HCT116 (cell line): ENCODE measurements around the gene TASP1. TPM values are rescaled to one million over a fixed set of nuclear protein-coding genes. Genes with fewer than 3 reads are reported as not detected.
"Not testable (repeated sequence)": the region's sequence is repeated elsewhere in the genome, so short reads cannot be mapped to it uniquely, and the experiment has no call there.

Experiments used
- ATAC-seq: fragments of 200-7000 bp; cut with Tn5 transposase; 2 replicates; pipeline ENCODE4 v1.9.1; 2020; ENCODE audit warnings: mild to moderate bottlenecking, moderate library complexity
- BruUV-seq: library from RNA; stranded (reverse); fragments of 400-500 nt; replicated peaks from 2 replicates; lab custom pipeline; 2021; lab: Mats Ljungman, UMichigan
- CTCF ChIA-PET: fragments of 300-600 bp; sonication (Branson Sonifier 250); formaldehyde crosslinking; loops from one replicate; lab custom pipeline; 2021; ENCODE audit warnings: antibody characterized with exemption; lab: Charles Lee
- POLR2A ChIA-PET: fragments of 300-600, 350-600 bp; sonication (Branson Sonifier 250); formaldehyde crosslinking; loops from one replicate; lab custom pipeline; 2021; ENCODE audit warnings: antibody characterized with exemption; lab: Charles Lee
- RAD21 ChIA-PET, 2 experiments: fragments of 300-600 bp; sonication (Branson Sonifier 250); formaldehyde crosslinking; loops; one replicate each; lab custom pipeline; 2023; ENCODE audit warnings: low total read pairs in 2 of 2; ENCODE audit not compliant: uncharacterized antibody in 2 of 2, unreplicated experiment in 2 of 2, low non-redundant PET in 1 of 2; lab: Charles Lee
- DNase-seq: peaks from one replicate; pipeline ENCODE4 v3.0.0-alpha.2; 2010; ENCODE audit warnings: low read depth, low spot score
- H2AFZ ChIP-seq: fragments of 200-600 bp; shearing (Covaris generic), sonication (generic); 2 replicates; pipeline ENCODE4 v1.6.1; 2017; ENCODE audit warnings: low read depth, mixed run types, mixed read lengths, antibody characterized with exemption, low read length; ENCODE audit not compliant: poor library complexity, severe bottlenecking
- H3K27ac ChIP-seq: 2 replicates; pipeline ENCODE4 v1.5.1; 2012; ENCODE audit warnings: low read depth, low read length
- H3K27me3 ChIP-seq: fragments of 200-600 bp; sonication (generic); 2 replicates; pipeline ENCODE4 v1.6.1; 2016; ENCODE audit warnings: mixed run types, low read length, mixed read lengths; ENCODE audit not compliant: insufficient read depth
- H3K36me3 ChIP-seq, 2 experiments: fragments of 200-500 bp in 1 of 2; fragments of 200-600 bp in 1 of 2; sonication (Bioruptor generic) in 1 of 2; sonication (generic) in 1 of 2; 2 replicates each; pipeline versions ENCODE4 v1.5.1 to v1.6.1; 2014 to 2016; ENCODE audit warnings: low read length in 2 of 2, inconsistent platforms in 1 of 2, mixed read lengths in 1 of 2, mixed run types in 1 of 2; ENCODE audit not compliant: insufficient read depth in 2 of 2, control insufficient read depth in 1 of 2
- H3K4me1 ChIP-seq, 2 experiments: fragments of 200-600 bp in 1 of 2; sonication (generic) in 1 of 2; 2 replicates each; pipeline versions ENCODE4 v1.5.1 to v1.6.1; 2012 to 2017; ENCODE audit warnings: low read length in 2 of 2, inconsistent platforms in 1 of 2, mild to moderate bottlenecking in 1 of 2, mixed read lengths in 1 of 2, mixed run types in 1 of 2, moderate library complexity in 1 of 2; ENCODE audit not compliant: insufficient read depth in 2 of 2, control insufficient read depth in 1 of 2
- H3K4me2 ChIP-seq: fragments of 200-600 bp; sonication (generic); 2 replicates; pipeline ENCODE4 v1.6.1; 2017; ENCODE audit warnings: mixed run types, low read length, mixed read lengths
- H3K4me3 ChIP-seq, 2 experiments: fragments of 200-600 bp in 1 of 2; sonication (generic) in 1 of 2; replicated peaks in 1 of 2; 2 replicates each; pipeline ENCODE4 v1.5.1; 2011 to 2016; ENCODE audit warnings: low read length in 2 of 2, control low read depth in 1 of 2, low read depth in 1 of 2, mild to moderate bottlenecking in 1 of 2, mixed read lengths in 1 of 2, mixed run types in 1 of 2
- H3K79me2 ChIP-seq: fragments of 200-600 bp; sonication (generic); 2 replicates; pipeline ENCODE4 v1.6.1; 2017; ENCODE audit warnings: mild to moderate bottlenecking, mixed run types, low read length, moderate library complexity, mixed read lengths; ENCODE audit not compliant: insufficient read depth
- H3K9ac ChIP-seq: fragments of 200-600 bp; sonication (generic); 2 replicates; pipeline ENCODE4 v1.6.1; 2016; ENCODE audit warnings: low read length, mixed read lengths
- H3K9me2 ChIP-seq: fragments of 200-600 bp; sonication (generic), shearing (Covaris generic); 2 replicates; pipeline ENCODE4 v1.6.1; 2017; ENCODE audit warnings: mixed run types, mild to moderate bottlenecking, moderate library complexity; ENCODE audit not compliant: insufficient read depth
- H3K9me3 ChIP-seq, 2 experiments: fragments of 200-500 bp in 1 of 2; fragments of 200-600 bp in 1 of 2; sonication (Bioruptor generic) in 1 of 2; sonication (generic) in 1 of 2; 2 replicates each; pipeline ENCODE4 v1.6.1; 2014 to 2017; ENCODE audit warnings: low read length in 2 of 2, mixed read lengths in 2 of 2, inconsistent platforms in 1 of 2, low read depth in 1 of 2, mild to moderate bottlenecking in 1 of 2, mixed run types in 1 of 2, moderate library complexity in 1 of 2; ENCODE audit not compliant: control insufficient read depth in 1 of 2, insufficient read depth in 1 of 2
- H4K20me1 ChIP-seq: fragments of 200-600 bp; sonication (generic), shearing (Covaris generic); 2 replicates; pipeline ENCODE4 v1.6.1; 2017; ENCODE audit warnings: mixed run types, mild to moderate bottlenecking, moderate library complexity; ENCODE audit not compliant: insufficient read depth
- CBX3 ChIP-seq: IDR thresholded peaks from 2 replicates; pipeline ENCODE4 v1.6.1; 2012; ENCODE audit warnings: low read depth
- CEBPB ChIP-seq: IDR thresholded peaks from 2 replicates; pipeline ENCODE4 v1.6.1; 2012; ENCODE audit warnings: low read depth
- EGR1 ChIP-seq: IDR thresholded peaks from 2 replicates; pipeline ENCODE4 v1.6.1; 2012; ENCODE audit warnings: low read depth
- ELF1 ChIP-seq: IDR thresholded peaks from 2 replicates; pipeline ENCODE4 v1.6.1; 2012; ENCODE audit warnings: low read depth, borderline replicate concordance
- EZH2phosphoT487 ChIP-seq: fragments of 200-600 bp; IDR thresholded peaks from 2 replicates; pipeline ENCODE4 v1.6.1; 2018; ENCODE audit warnings: antibody characterized with exemption, borderline replicate concordance
- FOSL1 ChIP-seq: IDR thresholded peaks from 2 replicates; pipeline ENCODE4 v1.6.1; 2012; ENCODE audit warnings: low read depth
- JUND ChIP-seq: IDR thresholded peaks from 2 replicates; pipeline ENCODE4 v1.6.1; 2012
- MAX ChIP-seq: IDR thresholded peaks from 2 replicates; pipeline ENCODE4 v1.6.1; 2012
- POLR2A ChIP-seq: IDR thresholded peaks from 2 replicates; pipeline ENCODE4 v1.7.0; 2011; ENCODE audit warnings: borderline replicate concordance; ENCODE audit not compliant: insufficient read depth, insufficient read length; ENCODE audit errors: extremely low read depth
- POLR2AphosphoS5 ChIP-seq: IDR thresholded peaks from 2 replicates; pipeline ENCODE4 v1.6.1; 2011; ENCODE audit warnings: mild to moderate bottlenecking, low read depth, low read length, moderate library complexity
- SRF ChIP-seq: IDR thresholded peaks from 2 replicates; pipeline ENCODE4 v1.6.1; 2012; ENCODE audit warnings: low read depth
- TCF7L2 ChIP-seq: IDR thresholded peaks from 2 replicates; pipeline ENCODE4 v1.7.0; 2011; ENCODE audit warnings: borderline replicate concordance, inconsistent platforms; ENCODE audit not compliant: insufficient read depth, insufficient read length; ENCODE audit errors: extremely low read depth
- YY1 ChIP-seq: IDR thresholded peaks from 2 replicates; pipeline ENCODE4 v1.6.1; 2011; ENCODE audit warnings: low read length, low read depth, moderate library complexity, mild to moderate bottlenecking; ENCODE audit not compliant: insufficient replicate concordance; ENCODE audit errors: extremely low read depth
- ZNF274 ChIP-seq: fragments of 200-500 bp; sonication (Bioruptor generic); IDR thresholded peaks from 2 replicates; pipeline ENCODE4 v1.6.1; 2014; ENCODE audit warnings: mild to moderate bottlenecking, low read depth, low read length, inconsistent platforms
- intact Hi-C: fragments of 100-400 bp; cut with micrococcal nuclease; formaldehyde crosslinking; loops from 2 replicates; pipeline ENCODE4 v1.10.0; 2022
- total RNA-seq: library from RNA; stranded (reverse); gene quantifications from one replicate; pipeline ENCODE4 v1.2.1, GENCODE V29; 2021; ENCODE audit not compliant: unreplicated experiment
- TF ChIP-seq, protein P1 (sequence below): IDR thresholded peaks from 2 replicates; pipeline ENCODE4 v1.6.1; 2012; ENCODE audit warnings: low read depth
- TF ChIP-seq, protein P2 (sequence below), 3 experiments: fragments of 200-600 bp in 1 of 3; sonication (generic) in 1 of 3; IDR thresholded peaks in 2 of 3; conservative IDR thresholded peaks in 1 of 3; 2 replicates each; pipeline ENCODE4 v1.5.1; 2012 to 2017; ENCODE audit warnings: low read depth in 2 of 3, low read length in 2 of 3, antibody characterized with exemption in 1 of 3, borderline replicate concordance in 1 of 3, control low read depth in 1 of 3, mild to moderate bottlenecking in 1 of 3, mixed read lengths in 1 of 3, mixed run types in 1 of 3, moderate library complexity in 1 of 3; ENCODE audit not compliant: insufficient read depth in 1 of 3

TASP1 gene
- total RNA-seq, 1 experiment from 2014 or later: 19.1 TPM

- Histone ChIP-seq H2AFZ (no peak overlapping the region), H3K9me2 (no peaks in the 10 kb centered on the region), H3K27ac (no peak overlapping the region), H3K4me2 (no peak overlapping the region), H3K9ac (no peak overlapping the region), H4K20me1 (no peaks in the 10 kb centered on the region), H3K27me3 (no peaks in the 10 kb centered on the region), H3K79me2 (no peaks in the 10 kb centered on the region), H3K9me3 (no peaks in the 10 kb centered on the region), H3K4me1 (no peaks in the 10 kb centered on the region), H3K4me3 (no peak overlapping the region), H3K36me3 (peaks cover 0 to 2% of the 10 kb centered on the region in 2 experiments; a peak in 2 of 4 replicates)
- no TSS peak for BruUV-seq
- CTCF ChIA-PET: no interaction called here
- ATAC-seq: no peak
- intact Hi-C loops: no loop called here
- POLR2A ChIA-PET: no interaction called here
- RAD21 ChIA-PET: no interaction called here
- no peak for DNase-seq
- no peak for TF ChIP-seq EZH2phosphoT487
- no peak for TF ChIP-seq MAX
- TF ChIP-seq POLR2AphosphoS5: no peak
- no peak for TF ChIP-seq YY1
- no peak for TF ChIP-seq FOSL1
- TF ChIP-seq POLR2A: no peak
- TF ChIP-seq CEBPB: no peak
- TF ChIP-seq CBX3: no peak
- TF ChIP-seq TCF7L2: no peak
- TF ChIP-seq JUND: no peak
- TF ChIP-seq, protein P1, sequence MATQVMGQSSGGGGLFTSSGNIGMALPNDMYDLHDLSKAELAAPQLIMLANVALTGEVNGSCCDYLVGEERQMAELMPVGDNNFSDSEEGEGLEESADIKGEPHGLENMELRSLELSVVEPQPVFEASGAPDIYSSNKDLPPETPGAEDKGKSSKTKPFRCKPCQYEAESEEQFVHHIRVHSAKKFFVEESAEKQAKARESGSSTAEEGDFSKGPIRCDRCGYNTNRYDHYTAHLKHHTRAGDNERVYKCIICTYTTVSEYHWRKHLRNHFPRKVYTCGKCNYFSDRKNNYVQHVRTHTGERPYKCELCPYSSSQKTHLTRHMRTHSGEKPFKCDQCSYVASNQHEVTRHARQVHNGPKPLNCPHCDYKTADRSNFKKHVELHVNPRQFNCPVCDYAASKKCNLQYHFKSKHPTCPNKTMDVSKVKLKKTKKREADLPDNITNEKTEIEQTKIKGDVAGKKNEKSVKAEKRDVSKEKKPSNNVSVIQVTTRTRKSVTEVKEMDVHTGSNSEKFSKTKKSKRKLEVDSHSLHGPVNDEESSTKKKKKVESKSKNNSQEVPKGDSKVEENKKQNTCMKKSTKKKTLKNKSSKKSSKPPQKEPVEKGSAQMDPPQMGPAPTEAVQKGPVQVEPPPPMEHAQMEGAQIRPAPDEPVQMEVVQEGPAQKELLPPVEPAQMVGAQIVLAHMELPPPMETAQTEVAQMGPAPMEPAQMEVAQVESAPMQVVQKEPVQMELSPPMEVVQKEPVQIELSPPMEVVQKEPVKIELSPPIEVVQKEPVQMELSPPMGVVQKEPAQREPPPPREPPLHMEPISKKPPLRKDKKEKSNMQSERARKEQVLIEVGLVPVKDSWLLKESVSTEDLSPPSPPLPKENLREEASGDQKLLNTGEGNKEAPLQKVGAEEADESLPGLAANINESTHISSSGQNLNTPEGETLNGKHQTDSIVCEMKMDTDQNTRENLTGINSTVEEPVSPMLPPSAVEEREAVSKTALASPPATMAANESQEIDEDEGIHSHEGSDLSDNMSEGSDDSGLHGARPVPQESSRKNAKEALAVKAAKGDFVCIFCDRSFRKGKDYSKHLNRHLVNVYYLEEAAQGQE: no peak
- no peak for TF ChIP-seq SRF
- no peak for TF ChIP-seq ELF1
- TF ChIP-seq EGR1: no peak
- TF ChIP-seq ZNF274: no peak
- TF ChIP-seq, protein P2, sequence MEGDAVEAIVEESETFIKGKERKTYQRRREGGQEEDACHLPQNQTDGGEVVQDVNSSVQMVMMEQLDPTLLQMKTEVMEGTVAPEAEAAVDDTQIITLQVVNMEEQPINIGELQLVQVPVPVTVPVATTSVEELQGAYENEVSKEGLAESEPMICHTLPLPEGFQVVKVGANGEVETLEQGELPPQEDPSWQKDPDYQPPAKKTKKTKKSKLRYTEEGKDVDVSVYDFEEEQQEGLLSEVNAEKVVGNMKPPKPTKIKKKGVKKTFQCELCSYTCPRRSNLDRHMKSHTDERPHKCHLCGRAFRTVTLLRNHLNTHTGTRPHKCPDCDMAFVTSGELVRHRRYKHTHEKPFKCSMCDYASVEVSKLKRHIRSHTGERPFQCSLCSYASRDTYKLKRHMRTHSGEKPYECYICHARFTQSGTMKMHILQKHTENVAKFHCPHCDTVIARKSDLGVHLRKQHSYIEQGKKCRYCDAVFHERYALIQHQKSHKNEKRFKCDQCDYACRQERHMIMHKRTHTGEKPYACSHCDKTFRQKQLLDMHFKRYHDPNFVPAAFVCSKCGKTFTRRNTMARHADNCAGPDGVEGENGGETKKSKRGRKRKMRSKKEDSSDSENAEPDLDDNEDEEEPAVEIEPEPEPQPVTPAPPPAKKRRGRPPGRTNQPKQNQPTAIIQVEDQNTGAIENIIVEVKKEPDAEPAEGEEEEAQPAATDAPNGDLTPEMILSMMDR (IDR thresholded peaks at IDR 0.05 in 2 of 3, conservative IDR thresholded peaks at IDR 0.05 in 1 of 3; ENCODE audit: borderline replicate concordance in 1 of 3, insufficient read depth in 1 of 3, low read depth in 2 of 3, low read length in 2 of 3): no peak
Observed at GRCh38 chr20:13485576-13485975, 153.2 kb downstream of the TASP1 start.

GRCh38 chr20:13485019-13485418, 153.7 kb downstream of the TASP1 start:
- H4K20me1 ChIP-seq, H3K79me2 ChIP-seq, intact Hi-C loops, H3K4me2 ChIP-seq, H3K4me1 ChIP-seq, H3K9me2 ChIP-seq, RAD21 ChIA-PET, H3K9me3 ChIP-seq, H3K27me3 ChIP-seq, BruUV-seq, POLR2A ChIA-PET, H3K4me3 ChIP-seq, CTCF ChIA-PET, ATAC-seq, H3K9ac ChIP-seq, H2AFZ ChIP-seq, DNase-seq, H3K36me3 ChIP-seq, H3K27ac ChIP-seq: not testable (repeated sequence)
